ENCODE results near the gene KCNV2. TPM values are rescaled to one million over a fixed set of nuclear protein-coding genes. Genes with fewer than 3 reads are reported as not detected.

KCNV2 gene
- total and polyA plus RNA-seq, 2 donors (not counting 1 experiment from before 2014, with no cell fraction given) = not detected

GRCh38 chr9:2742214-2742613, 24.9 kb downstream of the KCNV2 start:
- H3K4me3 Mint-ChIP-seq = no peak overlapping the region
- WGBS (ENCODE audit: insufficient coverage) = 96% methylated on average over 6 of the region's 7 CpGs
- no peak overlapping the region for H3K9ac ChIP-seq (ENCODE audit: low read length)
- ChIA-PET POLR2A (no interaction called here), CTCF (interaction anchor here (1.1 kb wide), 1 partner anchor 15 kb away, joined by 3 read pairs; no protein-coding TSS in a partner anchor)
- H3K4me1 ChIP-seq (ENCODE audit: control insufficient read depth in 2 of 2, insufficient read depth in 2 of 2, low read length in 2 of 2) = no peaks in the 10 kb centered on the region
- no peaks in the 10 kb centered on the region for H3K4me1 Mint-ChIP-seq
- TF ChIP-seq CTCF (IDR thresholded peaks at IDR 0.05) = no peak
- no peak for TF ChIP-seq EZH2 (IDR thresholded peaks at IDR 0.05; ENCODE audit: borderline replicate concordance, insufficient read depth, low read depth, low read length, poor library complexity, severe bottlenecking)
- no peaks in the 10 kb centered on the region for H3K9me3 Mint-ChIP-seq (ENCODE audit: insufficient read depth)
- no peaks in the 10 kb centered on the region for H3K27me3 Mint-ChIP-seq
- H3K4me2 ChIP-seq (replicated peaks; ENCODE audit: low read depth, low read length, poor library complexity, severe bottlenecking) = no peak overlapping the region
- no peak overlapping the region for H3K4me3 ChIP-seq (ENCODE audit: control extremely low read depth in 1 of 5, extremely low read depth in 1 of 5, insufficient read depth in 1 of 5, low read depth in 2 of 5, low read length in 4 of 5)
- no peaks in the 10 kb centered on the region for H3K79me2 ChIP-seq (ENCODE audit: control insufficient read depth, insufficient read depth, low read length)
- H3K9me3 ChIP-seq (ENCODE audit: control extremely low read depth in 1 of 3, control insufficient read depth in 2 of 3, insufficient read depth in 1 of 3, low read length in 2 of 3) = no peaks in the 10 kb centered on the region
- intact Hi-C loops (cut with micrococcal nuclease) = no loop called here
- H2AFZ ChIP-seq (ENCODE audit: insufficient read depth, low read depth, low read length, poor library complexity, severe bottlenecking) = no peak overlapping the region
- no peak overlapping the region for H3K27ac Mint-ChIP-seq
- H3K27me3 ChIP-seq (replicated peaks in 1 of 4; ENCODE audit: control extremely low read depth in 1 of 4, control insufficient read depth in 3 of 4, insufficient read depth in 4 of 4, low read length in 3 of 4) = no peaks in the 10 kb centered on the region
- DNase-seq (no peak), ATAC-seq (ENCODE audit: low read depth) (no peak)
- H3K27ac ChIP-seq (ENCODE audit: low read length in 2 of 2) = no peak overlapping the region
- H3K36me3 ChIP-seq (replicated peaks in 1 of 2; ENCODE audit: control extremely low read depth in 1 of 2, control insufficient read depth in 1 of 2, extremely low read depth in 1 of 2, insufficient read depth in 2 of 2, low read length in 1 of 2) = peaks cover 0 to 3% of the 10 kb centered on the region in 2 experiments
- H4K20me1 ChIP-seq (ENCODE audit: control insufficient read depth, insufficient read depth, low read length, poor library complexity, severe bottlenecking) = no peaks in the 10 kb centered on the region

- intact Hi-C loops (cut with micrococcal nuclease) = no loop called here
- WGBS (ENCODE audit: insufficient coverage) = 100% methylated on average over 2 of the region's 5 CpGs
- Mint-ChIP-seq H3K27me3 (no peaks in the 10 kb centered on the region), H3K27ac (no peak overlapping the region), H3K4me1 (no peaks in the 10 kb centered on the region), H3K4me3 (no peak overlapping the region), H3K9me3 (ENCODE audit: insufficient read depth) (peaks cover under 1% of the 10 kb centered on the region)
- Histone ChIP-seq H3K4me3 (ENCODE audit: control extremely low read depth in 1 of 5, extremely low read depth in 1 of 5, insufficient read depth in 1 of 5, low read depth in 2 of 5, low read length in 4 of 5) (no peak overlapping the region), H3K79me2 (ENCODE audit: control insufficient read depth, insufficient read depth, low read length) (no peaks in the 10 kb centered on the region), H3K9me3 (ENCODE audit: control extremely low read depth in 1 of 3, control insufficient read depth in 2 of 3, insufficient read depth in 1 of 3, low read length in 2 of 3) (no peaks in the 10 kb centered on the region), H4K20me1 (ENCODE audit: control insufficient read depth, insufficient read depth, low read length, poor library complexity, severe bottlenecking) (no peaks in the 10 kb centered on the region), H3K36me3 (replicated peaks in 1 of 2; ENCODE audit: control extremely low read depth in 1 of 2, control insufficient read depth in 1 of 2, extremely low read depth in 1 of 2, insufficient read depth in 2 of 2, low read length in 1 of 2) (peaks cover 0 to 3% of the 10 kb centered on the region in 2 experiments), H2AFZ (ENCODE audit: insufficient read depth, low read depth, low read length, poor library complexity, severe bottlenecking) (no peak overlapping the region), H3K9ac (ENCODE audit: low read length) (no peak overlapping the region), H3K4me1 (ENCODE audit: control insufficient read depth in 2 of 2, insufficient read depth in 2 of 2, low read length in 2 of 2) (no peaks in the 10 kb centered on the region), H3K27ac (ENCODE audit: low read length in 2 of 2) (no peak overlapping the region), H3K27me3 (replicated peaks in 1 of 4; ENCODE audit: control extremely low read depth in 1 of 4, control insufficient read depth in 3 of 4, insufficient read depth in 4 of 4, low read length in 3 of 4) (no peaks in the 10 kb centered on the region), H3K4me2 (replicated peaks; ENCODE audit: low read depth, low read length, poor library complexity, severe bottlenecking) (no peak overlapping the region)
- ChIA-PET CTCF (no interaction called here), POLR2A (no interaction called here)
- TF ChIP-seq EZH2 (IDR thresholded peaks at IDR 0.05; ENCODE audit: borderline replicate concordance, insufficient read depth, low read depth, low read length, poor library complexity, severe bottlenecking) = no peak
- no peak for TF ChIP-seq CTCF (IDR thresholded peaks at IDR 0.05)
- ATAC-seq (ENCODE audit: low read depth) (no peak), DNase-seq (no peak)
Observed at GRCh38 chr9:2743937-2744529, 26.7 kb downstream of the KCNV2 start.

Data from B cell (primary cell).